HG02623 (cell line): Measurements from ENCODE around the gene PHTF1.

ENCODE experiments used
- ATAC-seq: cut with Tn5 transposase; IDR thresholded peaks from one replicate; pipeline ENCODE4 v1.9.1; 2021; ENCODE audit warnings: moderate library complexity; ENCODE audit not compliant: unreplicated experiment

The PHTF1 gene

GRCh38 chr1:113670650-113671049 lies 88.6 kb downstream of the PHTF1 start:
- ATAC-seq, result no peak

GRCh38 chr1:113669988-113670387 lies 89.3 kb downstream of the PHTF1 start:
- no peak for ATAC-seq

DNA sequence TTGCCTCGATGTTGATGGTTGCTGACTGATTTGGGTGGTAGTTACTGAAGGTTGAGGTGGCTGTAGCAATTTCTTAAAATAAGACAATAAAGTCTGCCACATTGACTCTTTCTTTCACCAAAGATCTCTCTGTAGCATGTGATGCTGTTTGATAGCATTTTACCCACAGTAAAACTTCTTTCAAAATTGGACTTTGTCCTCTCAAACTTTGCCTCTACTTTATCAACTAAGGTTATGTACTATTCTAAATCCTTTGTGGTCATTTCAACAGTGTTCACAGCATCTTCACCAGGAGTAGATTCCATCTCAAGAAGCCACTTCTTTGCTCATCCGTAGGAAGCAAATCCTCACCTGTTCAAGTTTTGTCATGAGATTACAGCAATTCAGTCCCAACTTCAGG lies 93.2 kb downstream of the PHTF1 start:
- ATAC-seq, result no peak

- no peak for ATAC-seq
Measured at GRCh38 chr1:113665071-113665470, 94.2 kb downstream of the PHTF1 start.

- no peak for ATAC-seq
Measured at GRCh38 chr1:113663165-113663951, 95.9 kb downstream of the PHTF1 start.

GRCh38 chr1:113662101-113662500 lies 97.2 kb downstream of the PHTF1 start:
- no peak for ATAC-seq

GRCh38 chr1:113660088-113660487 lies 99.2 kb downstream of the PHTF1 start:
- ATAC-seq, result no peak

DNA sequence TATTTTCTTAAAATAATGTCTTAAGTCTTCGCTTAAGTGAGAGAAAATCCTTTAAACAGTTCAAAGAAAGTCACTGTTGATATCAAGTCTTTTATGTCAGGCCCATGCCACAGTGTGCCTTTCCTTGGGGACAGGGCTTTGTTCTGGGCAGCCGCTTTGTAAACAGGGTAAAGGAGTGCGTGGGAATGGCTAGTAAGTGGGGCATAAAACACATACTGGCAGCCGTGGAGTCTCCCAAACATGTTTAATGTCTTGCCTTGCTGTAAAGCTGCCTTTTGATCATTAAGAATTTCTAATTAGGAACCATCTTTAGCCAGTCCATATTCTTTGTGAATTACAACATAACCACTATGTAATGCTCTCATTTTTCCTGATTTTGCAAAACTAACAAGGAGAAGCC lies 99.7 kb downstream of the PHTF1 start:
- no peak for ATAC-seq

DNA sequence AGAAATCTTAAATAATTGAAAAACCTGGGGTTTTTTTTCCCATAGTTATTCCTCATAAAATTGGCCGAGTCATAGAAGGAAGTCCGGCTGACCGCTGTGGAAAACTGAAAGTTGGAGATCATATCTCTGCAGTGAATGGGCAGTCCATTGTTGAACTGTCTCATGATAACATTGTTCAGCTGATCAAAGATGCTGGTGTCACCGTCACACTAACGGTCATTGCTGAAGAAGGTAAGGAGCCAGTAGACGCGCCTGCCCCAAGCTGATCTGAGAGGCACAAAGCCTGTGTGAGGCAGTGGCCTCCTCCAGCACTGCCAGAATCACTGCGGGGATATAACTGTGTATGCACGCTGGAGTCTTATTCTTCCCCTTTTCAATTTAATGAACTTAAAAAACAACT lies 100.3 kb downstream of the PHTF1 start:
- ATAC-seq, result no peak

DNA sequence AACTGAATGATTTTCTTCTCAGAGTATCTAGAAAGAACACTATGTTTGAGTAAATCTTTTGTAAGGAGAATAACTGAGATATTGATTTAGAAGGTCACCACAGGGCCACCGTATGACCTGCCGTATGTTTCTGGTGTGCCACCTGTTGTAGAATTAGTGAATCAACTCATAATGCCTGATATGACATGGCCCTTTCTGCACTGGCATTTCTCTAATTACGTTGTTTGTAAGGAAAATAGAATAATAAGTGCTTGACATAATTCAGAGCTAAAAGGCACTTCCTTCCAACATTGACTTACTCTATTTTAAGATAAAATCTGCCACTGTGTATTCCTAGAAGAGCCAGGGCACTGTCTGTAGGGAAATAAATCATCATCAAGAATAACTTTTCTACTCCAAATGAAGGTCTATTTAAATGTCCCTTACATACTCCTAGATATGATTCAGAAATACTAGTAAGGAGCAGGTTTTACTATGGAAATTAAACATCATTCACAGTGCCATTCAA lies 101.7 kb downstream of the PHTF1 start:
- no peak for ATAC-seq

DNA sequence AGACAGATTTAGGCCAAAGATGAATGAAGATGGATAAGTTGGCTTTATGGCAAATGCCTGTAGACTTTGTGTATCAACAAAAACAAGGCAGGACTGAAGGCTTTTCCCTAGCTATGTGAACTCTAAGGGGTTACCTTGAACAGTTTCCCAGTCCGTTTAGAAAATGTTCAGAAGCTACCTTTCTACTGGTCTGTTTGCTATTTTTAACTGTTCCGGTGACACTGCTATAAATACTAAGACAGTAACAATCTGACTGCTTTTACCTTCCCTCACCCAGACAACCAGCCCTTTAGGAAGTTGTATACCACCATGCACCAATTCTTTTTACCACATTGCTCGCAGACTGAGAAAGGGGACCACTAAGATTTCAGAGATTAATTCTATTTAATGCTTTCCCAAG lies 102.2 kb downstream of the PHTF1 start:
- no peak for ATAC-seq

DNA sequence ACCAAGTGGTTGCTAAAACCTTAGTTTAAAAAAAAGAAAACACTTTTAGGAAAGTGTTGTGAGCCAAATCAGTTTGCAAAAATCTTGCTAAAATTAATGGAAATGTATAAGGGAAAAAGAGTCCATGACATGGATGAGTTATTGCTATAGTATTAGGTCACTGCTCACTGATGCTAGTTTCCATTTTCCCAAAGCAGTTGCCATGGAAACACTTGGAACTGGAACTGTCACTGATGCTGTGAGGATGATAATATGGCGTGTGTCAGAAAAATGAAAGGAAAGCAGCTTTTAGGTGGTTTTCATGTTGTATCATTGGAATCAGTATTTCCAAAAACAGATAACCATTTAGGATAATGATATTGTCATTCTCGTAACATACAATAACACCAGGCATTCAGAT lies 104.4 kb downstream of the PHTF1 start:
- no peak for ATAC-seq

DNA sequence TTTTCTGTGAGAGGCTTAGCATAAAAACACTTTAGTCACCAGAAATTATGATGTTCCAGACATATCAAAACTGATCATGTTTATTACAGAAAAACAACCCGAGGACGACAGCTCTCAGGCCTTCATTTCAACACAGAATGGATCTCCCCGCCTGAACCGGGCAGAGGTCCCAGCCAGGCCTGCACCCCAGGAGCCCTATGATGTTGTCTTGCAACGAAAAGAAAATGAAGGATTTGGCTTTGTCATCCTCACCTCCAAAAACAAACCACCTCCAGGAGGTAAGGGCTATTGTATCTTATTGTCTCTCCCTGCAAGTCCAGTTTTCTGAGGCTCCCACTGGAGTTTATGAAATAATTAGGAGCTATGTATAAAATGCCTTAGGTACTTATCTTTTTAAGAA lies 105.5 kb downstream of the PHTF1 start:
- no peak for ATAC-seq

DNA sequence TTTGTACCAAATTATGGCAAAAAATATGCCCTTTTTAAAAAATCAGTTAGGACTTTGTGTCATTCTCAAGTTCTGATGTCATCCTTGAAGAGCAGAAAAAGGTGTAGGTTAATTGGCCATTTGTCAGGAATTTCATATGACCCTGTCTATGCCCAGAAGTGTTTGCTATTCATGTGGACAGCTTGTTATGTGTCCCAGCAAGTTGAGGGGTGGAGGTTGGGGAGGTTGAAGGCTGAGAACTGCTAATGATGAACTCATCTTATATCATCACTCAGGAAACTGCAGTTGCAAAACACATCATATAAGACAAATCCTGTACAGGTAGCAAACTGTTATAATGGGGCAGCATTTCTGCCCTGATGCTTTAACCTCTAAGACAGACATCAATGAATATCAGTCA lies 106.5 kb downstream of the PHTF1 start:
- no peak for ATAC-seq

DNA sequence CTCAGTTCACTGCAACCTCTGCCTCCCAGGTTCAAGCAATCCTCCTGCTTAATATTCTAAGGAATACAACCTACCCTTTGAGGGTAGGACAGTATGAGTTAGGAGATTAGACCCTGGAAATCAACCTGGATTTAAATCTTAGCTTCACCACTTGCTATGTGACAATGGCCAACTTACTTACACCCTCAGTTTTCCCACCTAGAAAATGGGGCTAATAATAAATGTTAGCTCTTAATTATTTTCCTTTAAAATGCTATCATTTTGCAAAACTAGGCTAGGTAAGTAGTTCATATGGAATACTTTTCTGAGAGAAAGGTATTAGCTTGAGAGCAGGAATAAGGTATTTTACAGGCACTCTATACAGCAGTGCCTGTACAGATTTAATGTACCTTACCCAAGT lies 110.8 kb downstream of the PHTF1 start:
- no peak for ATAC-seq

DNA sequence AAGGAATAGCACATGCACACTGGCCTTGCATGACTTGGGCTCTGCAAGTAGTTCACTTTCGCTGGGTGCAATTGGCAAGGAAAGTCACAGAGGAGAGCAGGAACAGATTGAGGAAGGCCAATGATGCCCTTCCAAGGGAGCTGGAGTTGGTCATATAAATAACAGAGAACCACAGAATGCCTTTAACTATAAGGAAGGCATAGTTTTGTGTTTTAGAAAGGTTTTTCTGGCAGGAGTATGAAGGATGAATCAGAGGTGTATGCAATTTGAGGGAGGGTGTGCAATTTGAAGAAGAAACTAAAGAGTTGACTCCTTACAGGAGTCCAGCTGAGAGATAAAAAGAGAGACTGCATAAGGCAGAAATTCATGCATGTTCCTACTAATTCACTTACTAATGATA lies 112.1 kb downstream of the PHTF1 start:
- no peak for ATAC-seq
